BJ (cell line): Measurements from ENCODE around the gene PFN3. TPM values are rescaled to one million over a fixed set of nuclear protein-coding genes. Genes with fewer than 3 reads are reported as not detected.

Source experiments
- CTCF ChIA-PET: fragments of 350-600 bp; formaldehyde crosslinking; extraction: SDS; loops from one replicate; lab custom pipeline; 2021; ENCODE audit warnings: antibody characterized with exemption, inconsistent platforms; lab: Yijun Ruan, JAX
- POLR2A ChIA-PET: fragments of 300-600 bp; sonication (Branson Sonifier 250); formaldehyde crosslinking; extraction: SDS; loops from one replicate; lab custom pipeline; 2021; ENCODE audit warnings: antibody characterized with exemption; lab: Charles Lee
- DNase-seq: peaks from one replicate; pipeline ENCODE4 v3.0.0-alpha.2; 2011; ENCODE audit warnings: low read depth
- H3K27me3 ChIP-seq: 2 replicates; pipeline ENCODE4 v1.6.0; 2011; ENCODE audit warnings: low read length; ENCODE audit not compliant: control insufficient read depth, insufficient read depth
- H3K36me3 ChIP-seq: 2 replicates; pipeline ENCODE4 v1.5.1; 2011; ENCODE audit warnings: low read length; ENCODE audit not compliant: control insufficient read depth, insufficient read depth
- H3K4me3 ChIP-seq: 2 replicates; pipeline ENCODE4 v1.5.1; 2011; ENCODE audit warnings: low read depth, mild to moderate bottlenecking, control low read depth, low read length
- polyA plus RNA-seq: library from polyadenylated mRNA; depleted of rRNA; stranded (reverse); fragments of >200 nt; gene quantifications from 2 replicates; pipeline ENCODE4 v1.2.3, GENCODE V29; 2011
- TF ChIP-seq, protein P1 (sequence below): IDR thresholded peaks from 2 replicates; pipeline ENCODE4 v1.5.1; 2011; ENCODE audit warnings: low read depth, mild to moderate bottlenecking, control low read depth, inconsistent platforms, low read length, moderate library complexity; ENCODE audit not compliant: insufficient read depth

PFN3 gene
- polyA plus RNA-seq, 1 experiment: not detected

DNA sequence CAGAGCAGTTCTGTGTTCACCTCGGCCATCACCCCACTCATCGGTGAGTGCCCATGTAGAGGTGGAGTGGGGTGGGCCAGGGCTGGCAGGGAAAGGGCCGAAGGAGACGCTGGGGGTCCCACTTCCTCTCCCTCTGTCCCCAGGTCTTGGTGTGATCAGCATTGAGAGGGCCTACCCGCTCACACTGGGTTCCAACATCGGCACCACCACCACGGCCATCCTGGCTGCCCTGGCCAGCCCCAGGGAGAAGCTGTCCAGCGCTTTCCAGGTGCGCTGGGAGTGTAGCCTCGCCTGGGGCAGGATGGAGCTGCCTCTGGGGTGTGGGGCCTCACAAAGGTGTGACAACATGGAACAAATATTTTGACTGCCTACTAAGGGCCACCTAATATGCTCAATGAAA is 3.7 kb downstream of the PFN3 start:
- no peaks in the 10 kb centered on the region for H3K36me3 ChIP-seq
- no peak overlapping the region for H3K4me3 ChIP-seq
- TF ChIP-seq, protein P1, sequence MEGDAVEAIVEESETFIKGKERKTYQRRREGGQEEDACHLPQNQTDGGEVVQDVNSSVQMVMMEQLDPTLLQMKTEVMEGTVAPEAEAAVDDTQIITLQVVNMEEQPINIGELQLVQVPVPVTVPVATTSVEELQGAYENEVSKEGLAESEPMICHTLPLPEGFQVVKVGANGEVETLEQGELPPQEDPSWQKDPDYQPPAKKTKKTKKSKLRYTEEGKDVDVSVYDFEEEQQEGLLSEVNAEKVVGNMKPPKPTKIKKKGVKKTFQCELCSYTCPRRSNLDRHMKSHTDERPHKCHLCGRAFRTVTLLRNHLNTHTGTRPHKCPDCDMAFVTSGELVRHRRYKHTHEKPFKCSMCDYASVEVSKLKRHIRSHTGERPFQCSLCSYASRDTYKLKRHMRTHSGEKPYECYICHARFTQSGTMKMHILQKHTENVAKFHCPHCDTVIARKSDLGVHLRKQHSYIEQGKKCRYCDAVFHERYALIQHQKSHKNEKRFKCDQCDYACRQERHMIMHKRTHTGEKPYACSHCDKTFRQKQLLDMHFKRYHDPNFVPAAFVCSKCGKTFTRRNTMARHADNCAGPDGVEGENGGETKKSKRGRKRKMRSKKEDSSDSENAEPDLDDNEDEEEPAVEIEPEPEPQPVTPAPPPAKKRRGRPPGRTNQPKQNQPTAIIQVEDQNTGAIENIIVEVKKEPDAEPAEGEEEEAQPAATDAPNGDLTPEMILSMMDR: no peak
- CTCF ChIA-PET: interaction anchor here (3.2 to 9.1 kb wide), 2 partner anchors 8 to 58 kb away, joined by 14 to 187 read pairs; partner anchors contain the start of genes F12 and PFN3
- peaks cover 27% of the 10 kb centered on the region for H3K27me3 ChIP-seq
- POLR2A ChIA-PET: no interaction called here
- DNase-seq: no peak

GRCh38 chr5:177396078-177396477 is 4.4 kb downstream of the PFN3 start:
- Histone ChIP-seq H3K4me3 (no peak overlapping the region), H3K27me3 (peaks cover 25% of the 10 kb centered on the region), H3K36me3 (no peaks in the 10 kb centered on the region)
- POLR2A ChIA-PET: no interaction called here
- TF ChIP-seq, protein P1: no peak
- no peak for DNase-seq
- CTCF ChIA-PET: interaction anchor here (3.2 to 9.1 kb wide), 3 partner anchors 9 to 105 kb away, joined by 14 to 187 read pairs (median 16); partner anchors contain the start of genes F12 and PFN3

DNA sequence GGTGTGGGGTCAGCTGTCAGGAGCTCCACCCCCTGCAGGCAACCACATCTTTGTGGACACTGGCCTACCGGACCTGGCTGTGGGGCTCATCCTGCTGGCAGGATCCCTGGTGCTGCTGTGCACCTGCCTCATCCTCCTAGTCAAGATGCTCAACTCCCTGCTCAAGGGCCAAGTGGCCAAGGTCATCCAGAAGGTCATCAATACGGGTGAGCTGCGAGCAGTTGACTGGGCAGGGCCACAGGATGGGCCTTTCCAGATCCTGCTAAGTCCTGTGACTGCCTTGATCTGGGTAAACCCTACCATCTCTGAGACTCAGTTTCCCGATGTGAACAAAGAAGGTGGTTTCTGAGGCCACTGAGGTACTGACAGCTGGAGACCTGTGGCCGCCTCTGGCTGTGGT is 6.5 kb downstream of the PFN3 start:
- peaks cover 10% of the 10 kb centered on the region for H3K27me3 ChIP-seq
- DNase-seq: no peak
- POLR2A ChIA-PET: no interaction called here
- TF ChIP-seq, protein P1: no peak
- no peaks in the 10 kb centered on the region for H3K36me3 ChIP-seq
- no peak overlapping the region for H3K4me3 ChIP-seq
- CTCF ChIA-PET: interaction anchor here (0.7 to 9.6 kb wide), 6 partner anchors 11 to 107 kb away, joined by 3 to 217 read pairs (median 10); partner anchors contain the start of genes F12, PFN3 and PRR7

GRCh38 chr5:177393206-177393765 is 7.2 kb downstream of the PFN3 start:
- H3K4me3 ChIP-seq: no peak overlapping the region
- ChIA-PET CTCF (interaction anchor here (1.0 to 9.6 kb wide), 5 partner anchors 11 to 108 kb away, joined by 3 to 217 read pairs (median 16); partner anchors contain the start of genes F12, PFN3 and PRR7), POLR2A (no interaction called here)
- no peak for DNase-seq
- H3K27me3 ChIP-seq: peaks cover 7% of the 10 kb centered on the region
- TF ChIP-seq, protein P1: no peak
- no peaks in the 10 kb centered on the region for H3K36me3 ChIP-seq

DNA sequence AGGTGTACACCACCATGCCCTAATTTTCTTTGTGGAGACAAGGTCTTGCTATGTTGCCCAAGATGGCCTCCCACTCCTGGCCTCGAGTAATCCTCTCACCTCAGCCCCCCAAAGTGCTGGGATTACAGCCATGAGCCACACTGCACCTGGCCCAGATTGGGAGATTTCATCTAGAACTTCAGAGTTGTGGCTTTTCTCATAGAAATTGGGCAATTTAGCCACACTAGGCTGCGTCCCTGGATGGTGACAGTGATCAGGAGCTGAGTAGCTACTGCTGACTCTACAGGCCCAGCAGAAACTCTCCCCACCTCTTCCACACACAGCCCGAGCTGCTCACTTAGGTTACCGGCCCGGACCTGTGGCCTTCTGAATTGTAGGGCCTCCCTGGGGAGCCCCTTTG is 7.7 kb downstream of the PFN3 start:
- CTCF ChIA-PET: interaction anchor here (1.0 to 9.6 kb wide), 6 partner anchors 12 to 108 kb away, joined by 3 to 217 read pairs (median 10); partner anchors contain the start of genes F12, PFN3 and PRR7
- POLR2A ChIA-PET: no interaction called here

More for the DNA sequence above, 7.7 kb downstream of the PFN3 start:
- no peak overlapping the region for H3K4me3 ChIP-seq
- TF ChIP-seq, protein P1: no peak
- peaks cover 7% of the 10 kb centered on the region for H3K27me3 ChIP-seq
- no peaks in the 10 kb centered on the region for H3K36me3 ChIP-seq
- DNase-seq: no peak
